GM21717 (cell line): ENCODE measurements around the gene ZSCAN25.
"Not testable (repeated sequence)": the region's sequence is repeated elsewhere in the genome, so short reads cannot be mapped to it uniquely, and the experiment has no call there.

ENCODE experiments used
- ATAC-seq: cut with Tn5 transposase; IDR thresholded peaks from one replicate; pipeline ENCODE4 v1.9.1; 2021; ENCODE audit warnings: mild to moderate bottlenecking, moderate library complexity; ENCODE audit not compliant: unreplicated experiment

ZSCAN25 gene

GRCh38 chr7:99617192-99617781 is 541 bp downstream of the ZSCAN25 start:
- ATAC-seq: no peak

GRCh38 chr7:99618726-99619125 is 2.0 kb downstream of the ZSCAN25 start:
- no peak for ATAC-seq

- ATAC-seq: no peak
Measured at GRCh38 chr7:99619571-99620130, 2.9 kb downstream of the ZSCAN25 start.

GRCh38 chr7:99621271-99621670 is 4.5 kb downstream of the ZSCAN25 start:
- ATAC-seq: no peak

- ATAC-seq: no peak
Measured at GRCh38 chr7:99622596-99622995, 5.8 kb downstream of the ZSCAN25 start.

GRCh38 chr7:99623091-99623693 is 6.4 kb downstream of the ZSCAN25 start:
- ATAC-seq: no peak

- ATAC-seq: no peak
Measured at GRCh38 chr7:99623702-99624447, 7.1 kb downstream of the ZSCAN25 start.

- ATAC-seq: no peak
Measured at GRCh38 chr7:99624484-99624883, 7.7 kb downstream of the ZSCAN25 start.

GRCh38 chr7:99625321-99625720 is 8.6 kb downstream of the ZSCAN25 start:
- no peak for ATAC-seq

GRCh38 chr7:99625961-99626360 is 9.2 kb downstream of the ZSCAN25 start:
- ATAC-seq: no peak

GRCh38 chr7:99626661-99627060 is 9.9 kb downstream of the ZSCAN25 start:
- ATAC-seq: no peak

GRCh38 chr7:99627513-99627912 is 10.8 kb downstream of the ZSCAN25 start:
- ATAC-seq: no peak

GRCh38 chr7:99628471-99629465 is 12.0 kb downstream of the ZSCAN25 start:
- no peak for ATAC-seq

- ATAC-seq: no peak
Measured at GRCh38 chr7:99629643-99630042, 12.9 kb downstream of the ZSCAN25 start.

GRCh38 chr7:99631295-99632109 is 14.8 kb downstream of the ZSCAN25 start:
- ATAC-seq: no peak

- ATAC-seq: not testable (repeated sequence)
Measured at GRCh38 chr7:99637414-99637813, 20.7 kb downstream of the ZSCAN25 start.

- ATAC-seq: no peak
Measured at GRCh38 chr7:99638731-99639130, 22.0 kb downstream of the ZSCAN25 start.

- ATAC-seq: no peak
Measured at GRCh38 chr7:99639267-99639666, 22.5 kb downstream of the ZSCAN25 start.

GRCh38 chr7:99642027-99642426 is 25.3 kb downstream of the ZSCAN25 start:
- ATAC-seq: no peak

- no peak for ATAC-seq
Measured at GRCh38 chr7:99643464-99643863, 26.7 kb downstream of the ZSCAN25 start.
